GM18505 (cell line): ENCODE measurements around the gene SLC37A4.
"Not testable (repeated sequence)": the region's sequence is repeated elsewhere in the genome, so short reads cannot be mapped to it uniquely, and the experiment has no call there.

ENCODE experiments used
- ATAC-seq: cut with Tn5 transposase; IDR thresholded peaks from one replicate; pipeline ENCODE4 v1.9.1; 2021; ENCODE audit not compliant: unreplicated experiment
- POLR2A ChIP-seq: IDR thresholded peaks from 4 replicates; pipeline ENCODE4 v1.6.1; 2011; ENCODE audit warnings: borderline replicate concordance; ENCODE audit not compliant: insufficient read depth, insufficient read length; ENCODE audit errors: extremely low read depth

Gene SLC37A4

GRCh38 chr11:119052163-119052814, 21.6 kb upstream of the SLC37A4 start:
- no peak for ATAC-seq
- no peak for TF ChIP-seq POLR2A

- TF ChIP-seq POLR2A, result peak; percentile 61
- ATAC-seq, result no peak
Observed at GRCh38 chr11:119051440-119052162, 20.9 kb upstream of the SLC37A4 start.

GRCh38 chr11:119049081-119049480, 18.4 kb upstream of the SLC37A4 start:
- TF ChIP-seq POLR2A, result no peak
- no peak for ATAC-seq

GRCh38 chr11:119048644-119049043, 18.0 kb upstream of the SLC37A4 start:
- no peak for TF ChIP-seq POLR2A
- no peak for ATAC-seq

- no peak for ATAC-seq
- TF ChIP-seq POLR2A, result no peak
Observed at GRCh38 chr11:119047205-119047604, 16.5 kb upstream of the SLC37A4 start.

GRCh38 chr11:119046489-119046888, 15.8 kb upstream of the SLC37A4 start:
- TF ChIP-seq POLR2A, result no peak
- no peak for ATAC-seq

GRCh38 chr11:119044708-119045107, 14.0 kb upstream of the SLC37A4 start:
- no peak for TF ChIP-seq POLR2A
- ATAC-seq, result no peak

- ATAC-seq, result no peak
- TF ChIP-seq POLR2A, result no peak
Observed at GRCh38 chr11:119042927-119043326, 12.2 kb upstream of the SLC37A4 start.

GRCh38 chr11:119041821-119042514, 11.3 kb upstream of the SLC37A4 start:
- no peak for ATAC-seq
- TF ChIP-seq POLR2A, result no peak

- ATAC-seq, result not testable (repeated sequence)
Observed at GRCh38 chr11:119039471-119039870, 8.8 kb upstream of the SLC37A4 start.

GRCh38 chr11:119038884-119039283, 8.2 kb upstream of the SLC37A4 start:
- TF ChIP-seq POLR2A, result no peak
- no peak for ATAC-seq

- ATAC-seq, result no peak
- TF ChIP-seq POLR2A, result no peak
Observed at GRCh38 chr11:119034813-119035212, 4.1 kb upstream of the SLC37A4 start.

GRCh38 chr11:119033421-119033820, 2.7 kb upstream of the SLC37A4 start:
- not testable (repeated sequence) for ATAC-seq

GRCh38 chr11:119031912-119032280, 1.2 kb upstream of the SLC37A4 start:
- ATAC-seq, result no peak
- TF ChIP-seq POLR2A, result no peak
